LNCAP (cell line): ENCODE measurements around the gene CCDC106.

ENCODE experiments used
- TF ChIP-seq, protein P1 (sequence below): fragments of 450-650 bp; IDR thresholded peaks from 2 replicates; pipeline ENCODE4 v1.5.1; 2017; ENCODE audit warnings: mild to moderate bottlenecking

Gene CCDC106

GRCh38 chr19:55632463-55632834, 15.6 kb upstream of the CCDC106 start:
- TF ChIP-seq, protein P1, sequence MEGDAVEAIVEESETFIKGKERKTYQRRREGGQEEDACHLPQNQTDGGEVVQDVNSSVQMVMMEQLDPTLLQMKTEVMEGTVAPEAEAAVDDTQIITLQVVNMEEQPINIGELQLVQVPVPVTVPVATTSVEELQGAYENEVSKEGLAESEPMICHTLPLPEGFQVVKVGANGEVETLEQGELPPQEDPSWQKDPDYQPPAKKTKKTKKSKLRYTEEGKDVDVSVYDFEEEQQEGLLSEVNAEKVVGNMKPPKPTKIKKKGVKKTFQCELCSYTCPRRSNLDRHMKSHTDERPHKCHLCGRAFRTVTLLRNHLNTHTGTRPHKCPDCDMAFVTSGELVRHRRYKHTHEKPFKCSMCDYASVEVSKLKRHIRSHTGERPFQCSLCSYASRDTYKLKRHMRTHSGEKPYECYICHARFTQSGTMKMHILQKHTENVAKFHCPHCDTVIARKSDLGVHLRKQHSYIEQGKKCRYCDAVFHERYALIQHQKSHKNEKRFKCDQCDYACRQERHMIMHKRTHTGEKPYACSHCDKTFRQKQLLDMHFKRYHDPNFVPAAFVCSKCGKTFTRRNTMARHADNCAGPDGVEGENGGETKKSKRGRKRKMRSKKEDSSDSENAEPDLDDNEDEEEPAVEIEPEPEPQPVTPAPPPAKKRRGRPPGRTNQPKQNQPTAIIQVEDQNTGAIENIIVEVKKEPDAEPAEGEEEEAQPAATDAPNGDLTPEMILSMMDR: peak; percentile 77

GRCh38 chr19:55633861-55634260, 14.2 kb upstream of the CCDC106 start:
- TF ChIP-seq, protein P1: no peak

DNA sequence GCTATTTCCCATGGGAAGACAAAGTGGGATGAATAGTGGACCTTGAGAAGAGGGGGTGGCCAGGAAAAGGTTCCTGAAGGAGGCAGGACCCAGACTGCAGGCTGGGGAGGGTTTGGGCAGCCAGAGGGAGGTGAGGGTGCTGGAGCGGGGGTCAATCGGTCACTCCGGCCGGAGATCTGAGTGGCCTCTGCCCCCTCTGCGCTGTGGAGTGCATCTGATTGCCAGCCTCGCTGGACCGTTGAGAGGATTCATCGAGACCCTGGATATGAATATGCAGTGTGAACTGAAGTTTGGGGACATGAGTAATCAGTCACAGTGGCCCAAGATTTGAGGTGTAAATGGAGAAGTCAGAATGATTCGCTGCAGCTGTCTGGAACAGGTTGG, 12.7 kb upstream of the CCDC106 start:
- TF ChIP-seq, protein P1: no peak

- TF ChIP-seq, protein P1: no peak
These were observed 12.1 kb upstream of the CCDC106 start for GRCh38 chr19:55635856-55636440.

DNA sequence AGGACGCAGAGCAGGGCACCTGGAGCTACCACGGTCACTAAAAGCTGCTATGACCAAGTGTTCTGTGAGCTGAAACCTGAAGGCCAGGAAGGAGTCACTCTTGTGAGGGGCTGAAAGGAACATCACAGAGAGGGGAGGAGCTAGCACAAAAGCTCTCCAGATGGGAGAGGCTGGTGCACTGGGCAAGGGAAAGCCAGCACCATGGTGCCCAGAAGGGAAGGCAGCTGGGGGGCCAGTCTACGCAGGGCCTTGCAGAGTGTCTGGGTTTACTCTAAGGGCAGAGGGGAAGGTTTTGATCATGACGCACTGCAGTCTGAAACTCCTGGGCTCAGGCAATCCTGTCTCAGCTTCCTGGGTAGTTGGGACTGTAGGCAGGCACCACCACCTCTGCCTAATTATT, 11.3 kb upstream of the CCDC106 start:
- TF ChIP-seq, protein P1: no peak

DNA sequence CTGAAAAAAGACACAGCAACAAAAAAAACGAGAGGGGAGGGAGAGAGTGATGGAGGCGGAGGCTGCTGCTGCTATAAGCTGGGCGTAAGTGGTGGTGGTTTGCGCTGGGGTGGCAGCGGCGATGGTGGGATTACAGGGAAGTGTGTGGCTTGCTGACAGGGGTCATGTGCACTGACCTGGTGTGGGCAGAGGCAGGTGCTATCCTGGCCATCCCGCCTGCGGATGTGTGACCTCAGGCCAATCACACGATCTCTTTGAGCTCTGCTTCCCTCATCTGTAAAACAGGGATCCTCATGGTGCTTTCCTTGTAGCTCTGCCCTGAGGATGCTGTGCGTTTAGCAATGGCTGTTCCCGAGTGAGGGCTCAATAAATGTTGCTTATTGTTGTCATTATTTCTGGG, 10.5 kb upstream of the CCDC106 start:
- TF ChIP-seq, protein P1: no peak

DNA sequence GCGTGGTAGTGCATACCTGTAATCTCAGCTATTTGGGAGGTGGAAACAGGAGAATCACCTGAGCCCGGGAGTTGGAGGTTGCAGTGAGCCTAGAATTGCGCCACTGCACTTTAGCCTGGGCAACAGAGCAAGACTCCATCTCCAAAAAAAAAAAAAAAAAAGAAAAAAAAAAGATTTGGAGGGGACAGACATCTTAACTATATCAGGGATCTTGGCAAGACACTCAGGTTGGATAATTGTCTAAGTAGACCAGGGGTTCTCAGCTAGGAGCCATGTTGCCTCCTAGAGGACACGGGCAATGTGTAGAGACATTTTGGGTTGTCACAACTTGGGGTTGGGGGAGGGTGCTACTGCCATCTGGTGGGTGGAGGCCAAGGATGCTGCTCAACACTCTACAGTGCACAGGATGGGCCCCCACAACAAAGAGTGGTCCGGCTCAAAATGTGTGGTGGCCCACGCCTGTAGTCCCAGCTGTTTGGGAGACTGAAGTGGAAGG, 9.1 kb upstream of the CCDC106 start:
- TF ChIP-seq, protein P1: peak; percentile 36; the same call in 1 of the 2 replicates
